ENCODE results near the gene IARS2. TPM values are rescaled to one million over a fixed set of nuclear protein-coding genes. Genes with fewer than 3 reads are reported as not detected.

IARS2 gene
- polyA plus RNA-seq, 3 donors: 11.8 to 42.6 (median 36.8) TPM

DNA sequence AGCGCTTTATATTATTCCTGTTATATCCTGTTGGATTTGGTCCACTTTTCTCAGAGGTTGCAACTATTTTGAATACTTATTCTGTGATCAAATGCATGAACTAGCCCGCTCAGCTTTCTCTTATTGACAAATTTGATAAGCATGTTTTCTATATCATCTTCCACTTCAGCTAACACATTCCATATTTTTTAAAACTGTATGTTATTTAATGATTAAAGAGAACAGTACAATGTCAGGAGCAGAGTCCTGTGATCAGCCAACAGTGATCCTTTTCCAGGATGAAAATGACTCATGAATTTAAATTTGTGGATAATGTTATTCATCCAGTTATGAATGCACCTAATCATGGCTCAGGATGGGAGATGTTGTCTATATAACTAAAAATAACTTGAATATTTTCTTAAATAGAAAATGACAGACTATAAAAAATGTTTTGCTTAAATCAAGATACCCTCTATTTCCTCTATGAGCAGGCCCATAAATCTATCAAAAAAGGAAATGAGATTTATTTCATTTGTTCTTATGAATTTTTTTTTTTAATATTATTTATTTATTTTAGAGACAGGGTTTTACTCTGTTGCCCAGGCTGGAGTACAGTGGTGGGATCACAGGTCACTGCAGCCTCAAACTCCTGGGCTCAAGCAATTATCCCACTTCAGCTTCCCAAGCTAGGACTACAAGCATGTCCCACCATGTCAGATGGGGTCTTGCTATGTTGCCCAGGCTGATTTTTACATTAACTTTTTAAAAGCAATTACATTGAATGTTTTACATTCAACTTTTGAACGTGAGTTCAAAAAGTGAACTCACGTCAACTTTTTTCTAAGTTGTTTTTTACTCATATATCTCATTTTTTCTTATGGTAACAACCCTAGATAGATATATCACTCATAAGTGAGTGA is 16.8 kb upstream of the IARS2 start:
- WGBS (ENCODE audit: insufficient coverage): no CpG with 5 or more reads among the region's 4 CpGs
- H3K9ac ChIP-seq (ENCODE audit: insufficient read depth, low read length, poor library complexity, severe bottlenecking): no peak overlapping the region
- H3K9me3 ChIP-seq (replicated peaks in 1 of 2; ENCODE audit: control insufficient read depth in 1 of 2, insufficient read depth in 1 of 2, low read length in 2 of 2): no peaks in the 10 kb centered on the region

GRCh38 chr1:220077887-220078286 is 16.0 kb upstream of the IARS2 start:
- peak overlapping the region in 1 of 7 donors; percentile 25 for H3K27ac Mint-ChIP-seq
- H3K4me1 ChIP-seq (ENCODE audit: control insufficient read depth in 1 of 2, insufficient read depth in 2 of 2, low read length in 2 of 2): no peaks in the 10 kb centered on the region
- H3K4me3 ChIP-seq (replicated peaks in 1 of 3; ENCODE audit: low read depth in 2 of 3, low read length in 3 of 3): no peak overlapping the region
- H2AFZ ChIP-seq (ENCODE audit: insufficient read depth, low read depth, low read length, poor library complexity, severe bottlenecking): no peak overlapping the region
- peaks cover 5 to 12% of the 10 kb centered on the region in 2 donors for H3K36me3 ChIP-seq (replicated peaks in 1 of 2; ENCODE audit: control insufficient read depth in 1 of 2, insufficient read depth in 2 of 2, low read length in 2 of 2)
- no peaks in the 10 kb centered on the region for H3K4me1 Mint-ChIP-seq
- intact Hi-C loops (cut with micrococcal nuclease): no loop called here
- no peak overlapping the region for H3K4me3 Mint-ChIP-seq
- no peak overlapping the region for H3K27ac ChIP-seq (ENCODE audit: low read depth in 1 of 2, low read length in 2 of 2)
- 100% methylated on average over 2 of the region's 3 CpGs for WGBS (ENCODE audit: insufficient coverage)
- DNase-seq: no peak
- H3K79me2 ChIP-seq (ENCODE audit: insufficient read depth, low read length): no peaks in the 10 kb centered on the region
- H3K9me3 ChIP-seq (replicated peaks in 1 of 2; ENCODE audit: control insufficient read depth in 1 of 2, insufficient read depth in 1 of 2, low read length in 2 of 2): no peaks in the 10 kb centered on the region
- H3K27me3 Mint-ChIP-seq (ENCODE audit: low read depth in 3 of 3): no peaks in the 10 kb centered on the region
- no peaks in the 10 kb centered on the region for H4K20me1 ChIP-seq (ENCODE audit: insufficient read depth, low read length)
- peaks cover 24 to 33% of the 10 kb centered on the region in 2 donors for H3K36me3 Mint-ChIP-seq
- H3K9ac ChIP-seq (ENCODE audit: insufficient read depth, low read length, poor library complexity, severe bottlenecking): no peak overlapping the region
- H3K9me3 Mint-ChIP-seq: no peaks in the 10 kb centered on the region
- no peak overlapping the region for H3K4me2 ChIP-seq (replicated peaks; ENCODE audit: extremely low read depth, low read length, poor library complexity, severe bottlenecking)
- TF ChIP-seq CTCF (IDR thresholded peaks at IDR 0.05): no peak
- H3K27me3 ChIP-seq (ENCODE audit: control insufficient read depth in 2 of 2, insufficient read depth in 2 of 2, low read length in 2 of 2): no peaks in the 10 kb centered on the region

More for the DNA sequence above, 16.8 kb upstream of the IARS2 start:
- Histone ChIP-seq H3K79me2 (ENCODE audit: insufficient read depth, low read length) (no peaks in the 10 kb centered on the region), H3K27me3 (ENCODE audit: control insufficient read depth in 2 of 2, insufficient read depth in 2 of 2, low read length in 2 of 2) (no peaks in the 10 kb centered on the region), H3K27ac (ENCODE audit: low read depth in 1 of 2, low read length in 2 of 2) (no peak overlapping the region), H4K20me1 (ENCODE audit: insufficient read depth, low read length) (no peaks in the 10 kb centered on the region), H2AFZ (ENCODE audit: insufficient read depth, low read depth, low read length, poor library complexity, severe bottlenecking) (no peak overlapping the region), H3K4me1 (ENCODE audit: control insufficient read depth in 1 of 2, insufficient read depth in 2 of 2, low read length in 2 of 2) (no peaks in the 10 kb centered on the region), H3K4me3 (replicated peaks in 1 of 3; ENCODE audit: low read depth in 2 of 3, low read length in 3 of 3) (no peak overlapping the region), H3K36me3 (replicated peaks in 1 of 2; ENCODE audit: control insufficient read depth in 1 of 2, insufficient read depth in 2 of 2, low read length in 2 of 2) (peaks cover 10 to 19% of the 10 kb centered on the region in 2 donors), H3K4me2 (replicated peaks; ENCODE audit: extremely low read depth, low read length, poor library complexity, severe bottlenecking) (no peak overlapping the region)
- Mint-ChIP-seq H3K36me3 (peaks cover 29 to 40% of the 10 kb centered on the region in 2 donors), H3K27me3 (ENCODE audit: low read depth in 3 of 3) (no peaks in the 10 kb centered on the region), H3K4me1 (no peaks in the 10 kb centered on the region), H3K27ac (no peak overlapping the region), H3K4me3 (no peak overlapping the region), H3K9me3 (peaks cover 0 to 3% (median 0%) of the 10 kb centered on the region in 7 donors)
- no peak for TF ChIP-seq CTCF (IDR thresholded peaks at IDR 0.05)
- intact Hi-C loops (cut with micrococcal nuclease): no loop called here
- no peak for DNase-seq
